GM23338 (cell line): ENCODE results near the gene CASP5. TPM values are rescaled to one million over a fixed set of nuclear protein-coding genes. Genes with fewer than 3 reads are reported as not detected.
A peak's percentile ranks its signal among the peaks of the same experiment; 100 is the strongest.

Experiments used
- ATAC-seq: fragments of 200-7000 bp; cut with Tn5 transposase; 3 replicates; pipeline ENCODE4 v1.9.1; 2020
- DNase-seq: peaks from one replicate; pipeline ENCODE4 v3.0.0-alpha.2; 2015; ENCODE audit warnings: low spot score
- H2AFZ ChIP-seq: fragments of 200-600 bp; sonication (generic); 2 replicates; pipeline ENCODE4 v1.8.0; 2016; ENCODE audit warnings: antibody characterized with exemption, mild to moderate bottlenecking, moderate library complexity
- H3F3A ChIP-seq: fragments of 200-600 bp; sonication (generic); replicated peaks from 2 replicates; pipeline ENCODE4 v1.8.0; 2017; ENCODE audit warnings: antibody characterized with exemption, mixed run types, low read depth
- H3K27ac ChIP-seq: fragments of 200-600 bp; sonication (generic); 2 replicates; pipeline ENCODE4 v1.6.1; 2016; ENCODE audit warnings: low read depth
- H3K27me3 ChIP-seq: fragments of 200-600 bp; sonication (generic); 2 replicates; pipeline ENCODE4 v1.8.0; 2016; ENCODE audit warnings: mild to moderate bottlenecking, mixed run types, moderate library complexity; ENCODE audit not compliant: insufficient read depth
- H3K36me3 ChIP-seq: fragments of 200-600 bp; sonication (generic); 2 replicates; pipeline ENCODE4 v1.8.0; 2016; ENCODE audit warnings: mild to moderate bottlenecking; ENCODE audit not compliant: insufficient read depth
- H3K4me1 ChIP-seq: fragments of 200-600 bp; sonication (generic); 2 replicates; pipeline ENCODE4 v1.8.0; 2016; ENCODE audit warnings: mild to moderate bottlenecking, moderate library complexity; ENCODE audit not compliant: insufficient read depth
- H3K4me2 ChIP-seq: fragments of 200-600 bp; sonication (generic); 2 replicates; pipeline ENCODE4 v1.7.1; 2017; ENCODE audit warnings: mixed run types
- H3K4me3 ChIP-seq: fragments of 200-600 bp; sonication (generic); 2 replicates; pipeline ENCODE4 v1.6.1; 2016; ENCODE audit warnings: mixed run types
- H3K79me2 ChIP-seq: fragments of 200-600 bp; sonication (generic); replicated peaks from 2 replicates; pipeline ENCODE4 v1.8.0; 2017; ENCODE audit warnings: mild to moderate bottlenecking; ENCODE audit not compliant: insufficient read depth
- H3K9me2 ChIP-seq: fragments of 200-600 bp; sonication (generic); 2 replicates; pipeline ENCODE4 v1.8.0; 2017; ENCODE audit not compliant: insufficient read depth
- H4K20me1 ChIP-seq: fragments of 200-600 bp; sonication (generic); replicated peaks from 2 replicates; pipeline ENCODE4 v1.8.0; 2017; ENCODE audit warnings: mild to moderate bottlenecking; ENCODE audit not compliant: insufficient read depth
- H3K27ac Mint-ChIP-seq: 2 replicates; pipeline ENCODE4 v1.8.0; 2020; ENCODE audit warnings: inconsistent platforms, mild to moderate bottlenecking, moderate library complexity, mixed read lengths
- H3K27me3 Mint-ChIP-seq: 3 replicates; pipeline ENCODE4 v1.8.0; 2022; ENCODE audit warnings: low read depth, mild to moderate bottlenecking, moderate library complexity, mixed read lengths, inconsistent platforms; ENCODE audit not compliant: insufficient read depth, poor library complexity
- H3K36me3 Mint-ChIP-seq: 3 replicates; pipeline ENCODE4 v1.8.0; 2021; ENCODE audit warnings: low read depth, mild to moderate bottlenecking, inconsistent platforms, moderate library complexity, mixed read lengths
- H3K4me1 Mint-ChIP-seq: 3 replicates; pipeline ENCODE4 v1.8.0; 2020; ENCODE audit warnings: mild to moderate bottlenecking, inconsistent platforms, mixed read lengths
- H3K4me3 Mint-ChIP-seq: 3 replicates; pipeline ENCODE4 v1.8.0; 2021; ENCODE audit warnings: moderate library complexity, mild to moderate bottlenecking, inconsistent platforms, mixed read lengths
- H3K9me3 Mint-ChIP-seq: 3 replicates; pipeline ENCODE4 v1.8.0; 2020; ENCODE audit warnings: moderate library complexity, mild to moderate bottlenecking, inconsistent platforms, mixed read lengths
- CREB1 ChIP-seq: fragments of 250-450 bp; sonication (Bioruptor Pico); IDR thresholded peaks from 2 replicates; pipeline ENCODE4 v1.5.0; 2020; ENCODE audit warnings: low read depth, mild to moderate bottlenecking, moderate library complexity
- EZH2 ChIP-seq: fragments of 200-600 bp; sonication (generic); IDR thresholded peaks from one replicate; pipeline ENCODE4 v1.8.0; 2017; ENCODE audit warnings: antibody characterized with exemption, mild to moderate bottlenecking, low read depth; ENCODE audit not compliant: unreplicated experiment
- EZH2phosphoT487 ChIP-seq: fragments of 200-600 bp; sonication (generic); IDR thresholded peaks from one replicate; pipeline ENCODE4 v1.8.1; 2018; ENCODE audit warnings: antibody characterized with exemption; ENCODE audit not compliant: unreplicated experiment
- JUNB ChIP-seq: IDR thresholded peaks from one replicate; pipeline ENCODE4 v1.6.1; 2016; ENCODE audit warnings: antibody characterized with exemption; ENCODE audit not compliant: unreplicated experiment
- NANOG ChIP-seq: IDR thresholded peaks from 2 replicates; pipeline ENCODE4 v1.6.1; 2016; ENCODE audit warnings: antibody characterized with exemption, borderline replicate concordance
- POLR2AphosphoS5 ChIP-seq: IDR thresholded peaks from 2 replicates; pipeline ENCODE4 v1.6.1; 2016; ENCODE audit warnings: antibody characterized with exemption, low read depth
- STAT1 ChIP-seq: IDR thresholded peaks from one replicate; pipeline ENCODE4 v1.6.1; 2016; ENCODE audit warnings: antibody characterized with exemption; ENCODE audit not compliant: unreplicated experiment
- ZNF331 ChIP-seq: fragments of 250-450 bp; sonication (Bioruptor Pico); IDR thresholded peaks from 2 replicates; pipeline ENCODE4 v1.5.0; 2020; ENCODE audit warnings: low read depth, mild to moderate bottlenecking, moderate library complexity
- polyA plus RNA-seq: library from polyadenylated mRNA; unstranded; fragments of >200 nt; fragmentation: Nextera tagmentation; extraction: Ambion mirVana; gene quantifications from 2 replicates; pipeline ENCODE4 v1.2.1, GENCODE V29; 2016
- total RNA-seq: library from RNA; depleted of rRNA; stranded (reverse); fragments of >200 nt; shearing (Covaris generic); gene quantifications from 2 replicates; pipeline ENCODE4 v1.2.3, GENCODE V29; 2014
- TF ChIP-seq, protein P1 (sequence below): IDR thresholded peaks from one replicate; pipeline ENCODE4 v1.6.1; 2018; ENCODE audit warnings: antibody characterized with exemption; ENCODE audit not compliant: unreplicated experiment
- TF ChIP-seq, protein P2 (sequence below), 2 experiments: fragments of 200-600 bp in 1 of 2; sonication (generic) in 1 of 2; conservative IDR thresholded peaks; 2 replicates each; pipeline versions ENCODE4 v1.5.1 to v1.6.1; 2016 to 2017; ENCODE audit warnings: antibody characterized with exemption in 2 of 2, low read depth in 2 of 2, mild to moderate bottlenecking in 2 of 2, moderate library complexity in 1 of 2
- TF ChIP-seq, protein P3 (sequence below): IDR thresholded peaks from 2 replicates; pipeline ENCODE4 v1.6.1; 2016; ENCODE audit warnings: antibody characterized with exemption

CASP5 gene
- total and polyA plus RNA-seq, 2 experiments from 2014 or later = not detected

DNA sequence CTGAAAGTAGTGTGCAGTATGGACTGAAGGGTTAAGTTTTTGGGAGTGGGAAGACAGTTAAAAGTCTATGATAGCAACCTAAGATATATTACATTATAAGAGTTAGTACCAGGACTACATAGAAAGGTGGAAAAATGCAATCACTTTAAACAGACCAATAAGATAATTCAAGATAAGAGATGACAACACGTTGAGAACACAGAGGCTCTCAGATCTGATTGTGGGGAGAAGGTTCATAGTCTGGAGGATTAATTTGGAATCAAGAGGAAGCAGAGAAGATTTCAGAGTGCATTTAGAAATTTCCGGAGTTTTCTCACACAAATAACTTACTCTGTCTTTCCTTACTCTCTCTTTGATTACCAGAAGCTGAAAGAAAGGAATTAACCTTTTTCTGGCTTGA lies 441 bp downstream of the CASP5 start:
- H3K36me3 Mint-ChIP-seq = peaks cover 2% of the 10 kb centered on the region; the same call in 2 of the 3 replicates
- no peaks in the 10 kb centered on the region for H3K36me3 ChIP-seq
- H3K9me2 ChIP-seq = no peaks in the 10 kb centered on the region
- no peaks in the 10 kb centered on the region for H3K27me3 ChIP-seq
- DNase-seq (no peak), ATAC-seq (no peak)
- H3K27ac ChIP-seq = no peak overlapping the region
- H3K79me2 ChIP-seq = no peaks in the 10 kb centered on the region
- no peak overlapping the region for H3K4me3 ChIP-seq
- no peak overlapping the region for H3K4me2 ChIP-seq
- no peaks in the 10 kb centered on the region for H3K4me1 Mint-ChIP-seq
- H3K4me1 ChIP-seq = no peaks in the 10 kb centered on the region
- H4K20me1 ChIP-seq = no peaks in the 10 kb centered on the region
- peaks cover 3% of the 10 kb centered on the region; the same call in 2 of the 3 replicates for H3K9me3 Mint-ChIP-seq
- H3K4me3 Mint-ChIP-seq = no peak overlapping the region
- TF ChIP-seq NANOG (no peak), POLR2AphosphoS5 (no peak), ZNF331 (no peak)
- TF ChIP-seq, protein P1, sequence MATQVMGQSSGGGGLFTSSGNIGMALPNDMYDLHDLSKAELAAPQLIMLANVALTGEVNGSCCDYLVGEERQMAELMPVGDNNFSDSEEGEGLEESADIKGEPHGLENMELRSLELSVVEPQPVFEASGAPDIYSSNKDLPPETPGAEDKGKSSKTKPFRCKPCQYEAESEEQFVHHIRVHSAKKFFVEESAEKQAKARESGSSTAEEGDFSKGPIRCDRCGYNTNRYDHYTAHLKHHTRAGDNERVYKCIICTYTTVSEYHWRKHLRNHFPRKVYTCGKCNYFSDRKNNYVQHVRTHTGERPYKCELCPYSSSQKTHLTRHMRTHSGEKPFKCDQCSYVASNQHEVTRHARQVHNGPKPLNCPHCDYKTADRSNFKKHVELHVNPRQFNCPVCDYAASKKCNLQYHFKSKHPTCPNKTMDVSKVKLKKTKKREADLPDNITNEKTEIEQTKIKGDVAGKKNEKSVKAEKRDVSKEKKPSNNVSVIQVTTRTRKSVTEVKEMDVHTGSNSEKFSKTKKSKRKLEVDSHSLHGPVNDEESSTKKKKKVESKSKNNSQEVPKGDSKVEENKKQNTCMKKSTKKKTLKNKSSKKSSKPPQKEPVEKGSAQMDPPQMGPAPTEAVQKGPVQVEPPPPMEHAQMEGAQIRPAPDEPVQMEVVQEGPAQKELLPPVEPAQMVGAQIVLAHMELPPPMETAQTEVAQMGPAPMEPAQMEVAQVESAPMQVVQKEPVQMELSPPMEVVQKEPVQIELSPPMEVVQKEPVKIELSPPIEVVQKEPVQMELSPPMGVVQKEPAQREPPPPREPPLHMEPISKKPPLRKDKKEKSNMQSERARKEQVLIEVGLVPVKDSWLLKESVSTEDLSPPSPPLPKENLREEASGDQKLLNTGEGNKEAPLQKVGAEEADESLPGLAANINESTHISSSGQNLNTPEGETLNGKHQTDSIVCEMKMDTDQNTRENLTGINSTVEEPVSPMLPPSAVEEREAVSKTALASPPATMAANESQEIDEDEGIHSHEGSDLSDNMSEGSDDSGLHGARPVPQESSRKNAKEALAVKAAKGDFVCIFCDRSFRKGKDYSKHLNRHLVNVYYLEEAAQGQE = no peak
- no peaks in the 10 kb centered on the region for H3K27me3 Mint-ChIP-seq
- H2AFZ ChIP-seq = peak overlapping the region; percentile 70
- H3K27ac Mint-ChIP-seq = peak overlapping the region; percentile 26; the same call in 1 of the 2 replicates
- no peaks in the 10 kb centered on the region for H3F3A ChIP-seq

DNA sequence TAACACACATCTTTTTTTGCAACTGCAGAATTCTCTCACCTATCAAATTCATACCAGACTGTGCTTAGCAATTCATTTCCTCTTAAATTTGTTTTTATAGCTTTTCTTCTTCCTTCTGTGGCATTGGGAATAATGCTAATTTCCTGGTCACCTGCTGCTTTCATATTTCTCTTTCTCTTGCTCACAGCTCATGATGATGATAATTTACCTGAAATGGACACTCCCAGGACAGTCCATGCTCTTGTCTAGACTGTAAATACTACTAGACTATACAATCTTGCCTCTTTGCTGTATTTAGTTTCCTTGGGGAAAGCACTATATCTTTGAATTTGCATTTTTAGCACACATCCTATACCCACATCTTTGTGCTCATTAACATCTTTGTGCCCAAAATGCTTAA lies 15.5 kb downstream of the CASP5 start:
- Mint-ChIP-seq H3K4me1 (no peaks in the 10 kb centered on the region), H3K27ac (no peak overlapping the region), H3K27me3 (no peaks in the 10 kb centered on the region), H3K9me3 (no peaks in the 10 kb centered on the region), H3K4me3 (no peak overlapping the region), H3K36me3 (no peaks in the 10 kb centered on the region)
- H3K36me3 ChIP-seq = no peaks in the 10 kb centered on the region
- no peaks in the 10 kb centered on the region for H3K4me1 ChIP-seq
- no peaks in the 10 kb centered on the region for H3K27me3 ChIP-seq
- no peaks in the 10 kb centered on the region for H4K20me1 ChIP-seq
- no peak overlapping the region for H2AFZ ChIP-seq
- H3K9me2 ChIP-seq = no peaks in the 10 kb centered on the region
- no peak overlapping the region for H3K4me2 ChIP-seq
- no peak overlapping the region for H3K4me3 ChIP-seq
- no peak overlapping the region for H3K27ac ChIP-seq
- no peak for ATAC-seq
- DNase-seq = no peak
- no peaks in the 10 kb centered on the region for H3F3A ChIP-seq
- no peaks in the 10 kb centered on the region for H3K79me2 ChIP-seq
- TF ChIP-seq STAT1 (no peak), CREB1 (CRISPR knock-in tag) (no peak), EZH2phosphoT487 (no peak), JUNB (no peak), EZH2 (no peak), ZNF331 (no peak)
- TF ChIP-seq, protein P2, sequence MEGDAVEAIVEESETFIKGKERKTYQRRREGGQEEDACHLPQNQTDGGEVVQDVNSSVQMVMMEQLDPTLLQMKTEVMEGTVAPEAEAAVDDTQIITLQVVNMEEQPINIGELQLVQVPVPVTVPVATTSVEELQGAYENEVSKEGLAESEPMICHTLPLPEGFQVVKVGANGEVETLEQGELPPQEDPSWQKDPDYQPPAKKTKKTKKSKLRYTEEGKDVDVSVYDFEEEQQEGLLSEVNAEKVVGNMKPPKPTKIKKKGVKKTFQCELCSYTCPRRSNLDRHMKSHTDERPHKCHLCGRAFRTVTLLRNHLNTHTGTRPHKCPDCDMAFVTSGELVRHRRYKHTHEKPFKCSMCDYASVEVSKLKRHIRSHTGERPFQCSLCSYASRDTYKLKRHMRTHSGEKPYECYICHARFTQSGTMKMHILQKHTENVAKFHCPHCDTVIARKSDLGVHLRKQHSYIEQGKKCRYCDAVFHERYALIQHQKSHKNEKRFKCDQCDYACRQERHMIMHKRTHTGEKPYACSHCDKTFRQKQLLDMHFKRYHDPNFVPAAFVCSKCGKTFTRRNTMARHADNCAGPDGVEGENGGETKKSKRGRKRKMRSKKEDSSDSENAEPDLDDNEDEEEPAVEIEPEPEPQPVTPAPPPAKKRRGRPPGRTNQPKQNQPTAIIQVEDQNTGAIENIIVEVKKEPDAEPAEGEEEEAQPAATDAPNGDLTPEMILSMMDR (conservative IDR thresholded peaks at IDR 0.05; ENCODE audit: low read depth in 2 of 2) = no peak
- TF ChIP-seq, protein P3, sequence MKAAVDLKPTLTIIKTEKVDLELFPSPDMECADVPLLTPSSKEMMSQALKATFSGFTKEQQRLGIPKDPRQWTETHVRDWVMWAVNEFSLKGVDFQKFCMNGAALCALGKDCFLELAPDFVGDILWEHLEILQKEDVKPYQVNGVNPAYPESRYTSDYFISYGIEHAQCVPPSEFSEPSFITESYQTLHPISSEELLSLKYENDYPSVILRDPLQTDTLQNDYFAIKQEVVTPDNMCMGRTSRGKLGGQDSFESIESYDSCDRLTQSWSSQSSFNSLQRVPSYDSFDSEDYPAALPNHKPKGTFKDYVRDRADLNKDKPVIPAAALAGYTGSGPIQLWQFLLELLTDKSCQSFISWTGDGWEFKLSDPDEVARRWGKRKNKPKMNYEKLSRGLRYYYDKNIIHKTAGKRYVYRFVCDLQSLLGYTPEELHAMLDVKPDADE = no peak
- TF ChIP-seq, protein P1 = no peak
